ENCODE measurements around the gene TRDN.

Gene TRDN

DNA sequence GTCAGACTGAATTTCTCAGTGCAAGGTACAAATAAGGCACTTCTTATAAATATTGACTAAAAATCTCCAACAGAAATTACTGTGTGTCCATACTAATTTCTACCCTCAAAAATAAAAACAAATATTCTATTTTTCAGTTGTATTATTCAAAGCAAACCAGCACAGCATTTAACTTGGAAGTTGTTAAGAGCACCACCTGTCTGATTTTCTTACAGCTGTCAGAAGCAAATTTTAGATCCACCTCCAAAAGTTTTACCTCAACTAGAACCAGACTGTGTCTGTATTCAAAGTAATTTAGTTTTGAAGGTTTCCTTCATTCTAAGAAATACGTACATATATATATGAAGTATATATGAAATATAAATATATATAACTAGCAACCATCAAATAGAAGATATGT lies 1.2 kb downstream of the TRDN start:
- Histone ChIP-seq H3F3A (ENCODE audit: low read depth) (no peaks in the 10 kb centered on the region), H3K4me2 (ENCODE audit: low read depth, low read length, poor library complexity, severe bottlenecking) (no peak overlapping the region), H3K4me3 (ENCODE audit: low read length, poor library complexity, severe bottlenecking) (no peak overlapping the region), H3K9me3 (ENCODE audit: insufficient read depth, low read depth, low read length) (no peaks in the 10 kb centered on the region), H3K9ac (ENCODE audit: low read depth, low read length, poor library complexity, severe bottlenecking) (no peak overlapping the region), H3K4me1 (ENCODE audit: insufficient read depth, low read length, poor library complexity, severe bottlenecking) (no peaks in the 10 kb centered on the region), H3K9me2 (replicated peaks; ENCODE audit: low read depth, low read length) (no peaks in the 10 kb centered on the region), H2AFZ (ENCODE audit: low read length) (no peak overlapping the region), H3K79me2 (ENCODE audit: insufficient read depth, low read length) (no peaks in the 10 kb centered on the region), H4K20me1 (ENCODE audit: insufficient read depth, low read length, poor library complexity, severe bottlenecking) (no peaks in the 10 kb centered on the region), H3K27me3 (ENCODE audit: insufficient read depth, low read length, poor library complexity, severe bottlenecking) (no peaks in the 10 kb centered on the region), H3K36me3 (ENCODE audit: insufficient read depth, low read length) (no peaks in the 10 kb centered on the region)
- TF ChIP-seq, protein P1, sequence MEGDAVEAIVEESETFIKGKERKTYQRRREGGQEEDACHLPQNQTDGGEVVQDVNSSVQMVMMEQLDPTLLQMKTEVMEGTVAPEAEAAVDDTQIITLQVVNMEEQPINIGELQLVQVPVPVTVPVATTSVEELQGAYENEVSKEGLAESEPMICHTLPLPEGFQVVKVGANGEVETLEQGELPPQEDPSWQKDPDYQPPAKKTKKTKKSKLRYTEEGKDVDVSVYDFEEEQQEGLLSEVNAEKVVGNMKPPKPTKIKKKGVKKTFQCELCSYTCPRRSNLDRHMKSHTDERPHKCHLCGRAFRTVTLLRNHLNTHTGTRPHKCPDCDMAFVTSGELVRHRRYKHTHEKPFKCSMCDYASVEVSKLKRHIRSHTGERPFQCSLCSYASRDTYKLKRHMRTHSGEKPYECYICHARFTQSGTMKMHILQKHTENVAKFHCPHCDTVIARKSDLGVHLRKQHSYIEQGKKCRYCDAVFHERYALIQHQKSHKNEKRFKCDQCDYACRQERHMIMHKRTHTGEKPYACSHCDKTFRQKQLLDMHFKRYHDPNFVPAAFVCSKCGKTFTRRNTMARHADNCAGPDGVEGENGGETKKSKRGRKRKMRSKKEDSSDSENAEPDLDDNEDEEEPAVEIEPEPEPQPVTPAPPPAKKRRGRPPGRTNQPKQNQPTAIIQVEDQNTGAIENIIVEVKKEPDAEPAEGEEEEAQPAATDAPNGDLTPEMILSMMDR (conservative IDR thresholded peaks at IDR 0.05; ENCODE audit: low read length) = no peak

DNA sequence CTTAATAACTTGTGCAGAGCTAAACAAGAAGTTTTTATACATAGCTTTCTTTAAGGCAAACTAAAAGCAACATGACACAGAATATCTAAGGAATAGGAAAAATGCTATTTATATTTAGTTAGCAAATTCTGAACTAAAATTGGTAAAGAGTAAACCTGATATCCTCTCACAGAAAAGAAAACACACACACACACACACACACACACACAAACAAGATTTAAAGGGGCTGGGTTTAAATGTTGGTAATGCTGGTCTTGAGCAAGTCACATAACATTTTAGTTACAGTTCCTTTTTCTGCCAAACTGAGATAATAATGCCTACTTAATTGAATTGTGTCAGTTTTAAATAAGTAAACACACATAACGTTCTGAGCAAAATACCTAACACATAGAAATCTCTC lies 1.6 kb downstream of the TRDN start:
- no peak for TF ChIP-seq EZH2phosphoT487 (IDR thresholded peaks at IDR 0.05; ENCODE audit: borderline replicate concordance)
- TF ChIP-seq, protein P1 (conservative IDR thresholded peaks at IDR 0.05; ENCODE audit: low read length) = no peak

DNA sequence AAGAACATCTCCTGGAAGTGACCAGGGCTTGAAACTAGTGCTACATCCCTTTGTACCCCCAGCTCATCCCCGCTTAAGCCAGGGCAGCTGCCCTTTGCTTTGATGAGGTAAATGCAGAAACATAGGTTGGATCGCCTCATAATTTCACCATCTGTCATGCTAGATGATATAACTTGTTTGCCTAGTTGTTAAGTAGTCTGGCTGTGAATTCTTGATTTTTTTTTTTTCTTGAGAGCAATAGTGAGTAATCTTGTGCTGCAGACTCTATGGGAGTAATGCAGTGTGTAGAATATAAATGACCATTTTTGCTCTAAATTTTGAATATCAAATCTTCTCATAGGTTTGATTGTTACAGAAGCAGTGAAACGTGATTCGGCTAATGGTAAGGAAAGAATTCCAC lies 4.1 kb downstream of the TRDN start:
- H3K9me3 ChIP-seq (ENCODE audit: insufficient read depth, low read depth, low read length) = no peaks in the 10 kb centered on the region
- H3K4me3 ChIP-seq (ENCODE audit: low read length, poor library complexity, severe bottlenecking) = no peak overlapping the region
- H4K20me1 ChIP-seq (ENCODE audit: insufficient read depth, low read length, poor library complexity, severe bottlenecking) = no peaks in the 10 kb centered on the region
- TF ChIP-seq, protein P1 (conservative IDR thresholded peaks at IDR 0.05; ENCODE audit: low read length) = no peak
- TF ChIP-seq EZH2phosphoT487 (IDR thresholded peaks at IDR 0.05; ENCODE audit: borderline replicate concordance) = no peak
- H3K4me1 ChIP-seq (ENCODE audit: insufficient read depth, low read length, poor library complexity, severe bottlenecking) = peaks cover 6% of the 10 kb centered on the region
- no peak overlapping the region for H2AFZ ChIP-seq (ENCODE audit: low read length)
- H3F3A ChIP-seq (ENCODE audit: low read depth) = no peaks in the 10 kb centered on the region
- H3K9me2 ChIP-seq (replicated peaks; ENCODE audit: low read depth, low read length) = no peaks in the 10 kb centered on the region
- H3K9ac ChIP-seq (ENCODE audit: low read depth, low read length, poor library complexity, severe bottlenecking) = no peak overlapping the region
- H3K4me2 ChIP-seq (ENCODE audit: low read depth, low read length, poor library complexity, severe bottlenecking) = no peak overlapping the region
- no peaks in the 10 kb centered on the region for H3K79me2 ChIP-seq (ENCODE audit: insufficient read depth, low read length)
- H3K36me3 ChIP-seq (ENCODE audit: insufficient read depth, low read length) = no peaks in the 10 kb centered on the region
- no peaks in the 10 kb centered on the region for H3K27me3 ChIP-seq (ENCODE audit: insufficient read depth, low read length, poor library complexity, severe bottlenecking)

More for the DNA sequence above, 1.6 kb downstream of the TRDN start:
- no peak overlapping the region for H2AFZ ChIP-seq (ENCODE audit: low read length)
- H3K4me1 ChIP-seq (ENCODE audit: insufficient read depth, low read length, poor library complexity, severe bottlenecking) = no peaks in the 10 kb centered on the region
- H3F3A ChIP-seq (ENCODE audit: low read depth) = no peaks in the 10 kb centered on the region
- no peak overlapping the region for H3K4me3 ChIP-seq (ENCODE audit: low read length, poor library complexity, severe bottlenecking)
- H3K9me3 ChIP-seq (ENCODE audit: insufficient read depth, low read depth, low read length) = no peaks in the 10 kb centered on the region
- H3K9ac ChIP-seq (ENCODE audit: low read depth, low read length, poor library complexity, severe bottlenecking) = no peak overlapping the region
- H4K20me1 ChIP-seq (ENCODE audit: insufficient read depth, low read length, poor library complexity, severe bottlenecking) = no peaks in the 10 kb centered on the region
- no peaks in the 10 kb centered on the region for H3K27me3 ChIP-seq (ENCODE audit: insufficient read depth, low read length, poor library complexity, severe bottlenecking)
- H3K36me3 ChIP-seq (ENCODE audit: insufficient read depth, low read length) = no peaks in the 10 kb centered on the region
- no peak overlapping the region for H3K4me2 ChIP-seq (ENCODE audit: low read depth, low read length, poor library complexity, severe bottlenecking)
- no peaks in the 10 kb centered on the region for H3K79me2 ChIP-seq (ENCODE audit: insufficient read depth, low read length)
- H3K9me2 ChIP-seq (replicated peaks; ENCODE audit: low read depth, low read length) = no peaks in the 10 kb centered on the region
